NCI-H345 (cell line): ENCODE results near the gene FBLN1.
"Not testable (repeated sequence)": the region's sequence is repeated elsewhere in the genome, so short reads cannot be mapped to it uniquely, and the experiment has no call there.

Experiments
- DNase-seq: peaks from one replicate; lab custom pipeline; 2025; lab: John Stamatoyannopoulos, UW

The FBLN1 gene

GRCh38 chr22:45612940-45613339 lies 110.3 kb downstream of the FBLN1 start:
- DNase-seq, result no peak

- DNase-seq, result no peak
Observed at GRCh38 chr22:45615364-45615763, 112.7 kb downstream of the FBLN1 start.

GRCh38 chr22:45616432-45616831 lies 113.7 kb downstream of the FBLN1 start:
- DNase-seq, result no peak

- no peak for DNase-seq
Observed at GRCh38 chr22:45617948-45618347, 115.3 kb downstream of the FBLN1 start.

- DNase-seq, result no peak
Observed at GRCh38 chr22:45620706-45621105, 118.0 kb downstream of the FBLN1 start.

GRCh38 chr22:45621836-45622600 lies 119.3 kb downstream of the FBLN1 start:
- DNase-seq, result no peak

GRCh38 chr22:45623464-45624145 lies 120.9 kb downstream of the FBLN1 start:
- DNase-seq, result not testable (repeated sequence)

- DNase-seq, result no peak
Observed at GRCh38 chr22:45626198-45626651, 123.5 kb downstream of the FBLN1 start.

- DNase-seq, result peak; percentile 35
Observed at GRCh38 chr22:45627489-45628233, 125.0 kb downstream of the FBLN1 start.

GRCh38 chr22:45628515-45628914 lies 125.8 kb downstream of the FBLN1 start:
- DNase-seq, result no peak

GRCh38 chr22:45629469-45630089 lies 126.9 kb downstream of the FBLN1 start:
- peak; percentile 68 for DNase-seq

GRCh38 chr22:45630436-45630835 lies 127.8 kb downstream of the FBLN1 start:
- no peak for DNase-seq

GRCh38 chr22:45631140-45631840 lies 128.6 kb downstream of the FBLN1 start:
- no peak for DNase-seq

GRCh38 chr22:45631841-45632238 lies 129.2 kb downstream of the FBLN1 start:
- no peak for DNase-seq

GRCh38 chr22:45632791-45633515 lies 130.3 kb downstream of the FBLN1 start:
- DNase-seq, result no peak

- DNase-seq, result no peak
Observed at GRCh38 chr22:45636683-45637082, 134.0 kb downstream of the FBLN1 start.

GRCh38 chr22:45638197-45638596 lies 135.5 kb downstream of the FBLN1 start:
- no peak for DNase-seq

- no peak for DNase-seq
Observed at GRCh38 chr22:45638834-45639746, 136.4 kb downstream of the FBLN1 start.

- DNase-seq, result no peak
Observed at GRCh38 chr22:45639747-45640102, 137.0 kb downstream of the FBLN1 start.
